ENCODE measurements around the gene RAB31.

DNA sequence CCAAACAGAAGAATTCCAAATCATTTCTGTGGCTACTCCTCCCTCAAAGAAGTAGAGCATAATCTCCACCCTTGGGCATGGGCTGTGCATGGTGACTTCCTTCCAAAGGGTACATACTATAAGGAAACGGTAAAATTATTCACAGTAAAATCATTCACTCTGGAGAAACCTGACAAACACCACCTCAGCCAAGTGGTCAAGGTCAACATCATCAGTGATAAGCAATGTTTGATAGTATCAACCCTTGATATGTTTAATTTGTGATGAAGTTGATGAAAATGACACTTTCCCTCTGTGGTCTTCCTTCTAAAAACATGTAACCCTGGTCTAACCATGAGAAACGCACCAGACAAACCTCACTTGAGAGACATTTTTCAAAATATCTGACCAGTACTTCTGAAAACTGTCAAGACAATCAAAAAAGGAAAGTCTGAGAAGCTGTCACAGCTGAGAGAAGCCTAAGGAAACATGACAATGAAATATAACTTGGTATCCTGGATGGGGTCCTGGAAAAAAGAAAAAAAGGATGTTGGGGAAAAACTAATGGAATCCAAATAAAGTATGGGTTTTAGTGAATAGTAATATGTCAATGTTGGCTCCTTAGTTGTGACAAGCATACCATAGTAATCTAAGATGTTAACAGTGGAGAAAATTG lies 168.2 kb downstream of the RAB31 start:
- TF ChIP-seq CTCF (IDR thresholded peaks at IDR 0.05) (no peak), POLR2AphosphoS5 (IDR thresholded peaks at IDR 0.05) (no peak), POLR2A (IDR thresholded peaks at IDR 0.05) (no peak), EP300 (IDR thresholded peaks at IDR 0.05) (no peak)
